HL-60/S4 treated with phorbol 12-myristate 13-acetate at 8.2 ng/mL for 4 days and 3 days (cell line): Measurements from ENCODE around the gene KCNJ13.

Experiments
- in situ Hi-C: fragments of 300-500 bp; cut with MboI; formaldehyde crosslinking; loops from 2 replicates; pipeline ENCODE4 v1.15.0; 2022; ENCODE audit warnings: low sequenced_read_pairs

The KCNJ13 gene

DNA sequence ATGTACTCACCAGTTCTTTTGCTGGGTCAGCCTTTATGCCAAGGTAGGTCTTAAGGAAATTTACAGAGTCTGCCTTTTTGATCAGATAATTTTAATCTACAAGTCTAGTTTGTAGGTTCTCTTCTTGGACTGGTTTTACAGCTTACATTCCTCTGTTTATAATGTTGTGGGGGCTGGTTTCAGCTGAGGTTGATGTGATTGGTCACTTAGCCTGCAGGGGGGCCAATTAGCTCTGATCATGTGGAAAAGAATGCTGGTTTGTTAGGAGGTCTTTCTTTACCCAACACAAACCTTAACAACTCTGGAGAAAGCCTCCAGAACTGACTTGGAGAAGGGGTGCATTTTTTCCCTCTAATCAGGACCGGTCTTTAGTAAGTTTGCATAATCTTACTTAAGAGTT is at the start of gene KCNJ13:
Gene KCNJ13, minus strand, starts transcription at position 131 of the 400 bp plus-strand sequence. CDS start 5,203 bp downstream, outside the sequence.
- in situ Hi-C loops = no loop called here

DNA sequence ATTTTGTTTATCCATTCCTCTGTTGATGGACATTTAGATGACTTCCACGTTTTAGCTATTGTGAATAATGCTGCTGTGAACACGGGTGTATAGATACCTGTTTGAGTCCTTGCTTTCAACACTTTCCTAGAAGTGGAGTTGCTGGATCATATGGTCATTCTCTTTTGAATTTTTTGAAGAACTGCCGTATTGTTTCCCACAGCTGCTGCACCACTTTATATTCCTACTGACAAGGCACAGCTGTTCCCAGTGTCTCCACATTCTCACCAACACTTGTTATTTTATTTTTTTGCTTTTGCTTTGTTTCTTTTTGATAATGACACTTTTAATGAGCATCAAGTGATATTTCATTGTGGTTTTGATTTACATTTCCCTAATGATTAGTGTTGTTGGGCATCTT is 41.4 kb upstream of the KCNJ13 start:
- in situ Hi-C loops = no loop called here

- in situ Hi-C loops = no loop called here
Measured at GRCh38 chr2:232816657-232817056, 40.3 kb upstream of the KCNJ13 start.

- in situ Hi-C loops = no loop called here
Measured at GRCh38 chr2:232815569-232815968, 39.2 kb upstream of the KCNJ13 start.

DNA sequence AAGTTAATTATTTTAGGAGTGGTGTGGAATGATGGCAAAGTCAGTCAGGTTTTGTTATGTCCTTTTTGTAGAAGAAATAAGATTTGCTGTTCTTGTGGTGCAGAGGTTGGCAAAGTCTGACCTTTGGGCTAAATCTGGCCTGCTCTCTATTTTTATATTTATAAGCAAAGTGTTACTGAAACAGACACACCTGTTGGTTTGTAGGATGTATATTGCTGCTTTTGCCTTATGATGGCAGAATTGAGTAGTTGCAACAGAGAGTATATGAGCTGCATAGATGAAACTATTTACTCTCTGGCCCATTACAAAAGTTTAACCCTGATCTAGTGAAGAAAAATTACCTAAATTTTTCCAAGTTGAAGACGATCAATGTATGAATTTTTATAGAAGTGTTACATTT is 34.1 kb upstream of the KCNJ13 start:
- in situ Hi-C loops = no loop called here

DNA sequence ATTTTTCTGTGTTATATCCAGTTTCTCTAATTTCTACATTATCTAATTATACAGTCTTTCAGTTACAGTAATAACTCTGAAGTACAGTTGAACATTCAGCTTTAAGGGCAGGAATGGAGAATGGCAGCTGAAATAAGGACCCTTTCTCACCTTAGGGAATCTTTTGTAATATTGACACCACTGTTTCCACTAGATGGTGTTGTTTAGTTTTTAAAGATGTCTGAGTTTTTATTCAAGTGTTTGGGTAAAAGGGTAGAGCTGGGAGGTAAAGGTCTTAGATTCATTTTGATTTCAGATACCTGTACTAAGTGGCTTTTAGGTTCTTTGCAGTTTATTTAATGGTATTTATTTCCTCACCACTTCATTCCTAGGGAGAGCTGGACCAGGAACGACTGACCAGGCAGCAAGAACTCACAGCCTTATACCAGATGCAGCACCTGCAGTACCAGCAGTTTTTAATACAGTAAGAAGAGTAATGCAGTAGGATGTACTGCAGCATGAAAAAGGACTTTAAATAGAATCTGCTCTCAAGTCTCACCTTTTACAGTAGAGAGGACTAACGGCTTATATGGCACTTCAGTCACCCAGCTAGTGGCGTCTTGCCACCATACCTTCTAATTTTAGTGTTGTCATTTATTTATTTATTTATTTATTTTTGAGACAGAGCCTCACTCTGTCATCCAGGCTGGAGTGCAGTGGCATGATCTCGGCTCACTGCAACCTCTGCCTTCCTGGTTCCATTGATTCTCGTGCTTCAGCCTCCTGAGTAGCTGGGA is 33.2 kb upstream of the KCNJ13 start:
- in situ Hi-C loops = no loop called here

DNA sequence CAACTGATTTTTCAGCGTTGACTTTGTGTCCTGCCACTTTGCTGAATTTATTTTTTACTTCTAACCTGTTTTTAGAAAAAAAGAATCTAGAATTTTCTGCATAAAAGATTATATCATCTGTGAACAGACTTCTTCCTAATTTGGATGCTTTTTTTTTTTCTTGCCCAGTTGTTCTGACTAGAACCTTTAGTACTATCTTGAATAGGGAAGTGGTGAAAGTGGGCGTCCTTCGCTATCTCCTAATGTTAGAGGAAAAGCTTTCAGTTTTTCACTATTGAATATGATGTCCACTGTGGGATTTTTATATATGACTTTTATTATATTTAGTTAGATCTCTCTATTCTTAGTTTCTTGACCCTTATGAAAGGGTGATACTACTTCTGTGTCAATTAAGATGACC is 25.7 kb upstream of the KCNJ13 start:
- in situ Hi-C loops = no loop called here

- in situ Hi-C loops = no loop called here
Measured at GRCh38 chr2:232800166-232800565, 23.8 kb upstream of the KCNJ13 start.

- in situ Hi-C loops = no loop called here
Measured at GRCh38 chr2:232798187-232798586, 21.8 kb upstream of the KCNJ13 start.

DNA sequence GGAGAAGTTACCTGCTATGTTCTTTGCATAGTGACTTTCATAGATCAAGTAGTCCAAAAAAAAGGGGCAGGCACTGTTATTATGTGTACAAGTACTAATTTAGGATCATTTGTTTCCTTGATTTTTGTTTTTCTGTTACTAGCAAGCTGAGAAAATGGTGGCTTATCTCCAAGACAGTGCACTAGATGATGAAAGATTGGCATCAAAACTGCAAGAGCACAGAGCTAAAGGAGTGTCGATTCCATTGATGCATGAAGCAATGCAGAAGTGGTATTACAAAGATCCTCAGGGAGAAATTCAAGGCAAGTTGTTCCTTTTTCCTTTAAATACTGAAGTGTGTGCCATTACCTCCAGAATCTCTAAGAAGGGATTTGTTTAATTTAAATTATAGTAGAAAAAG is 19.6 kb upstream of the KCNJ13 start:
- in situ Hi-C loops = no loop called here

DNA sequence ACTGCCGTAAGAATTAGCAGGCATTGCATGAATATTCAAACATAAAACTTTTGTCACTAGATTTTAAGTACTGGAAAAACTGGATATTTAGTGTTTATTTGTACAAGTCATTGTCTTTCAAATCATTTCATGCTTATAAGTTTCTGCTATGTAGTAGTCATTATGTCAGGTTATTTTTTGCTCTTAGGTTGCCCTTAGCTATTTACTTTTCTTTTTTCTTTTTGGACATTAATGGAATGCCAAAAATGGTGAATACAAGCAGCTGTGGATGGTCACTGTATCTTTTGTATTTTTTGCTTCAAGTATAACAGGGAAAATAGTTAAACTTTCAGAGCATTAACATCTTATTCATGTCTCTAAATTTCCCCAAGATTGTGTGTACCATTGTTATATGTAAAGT is 18.6 kb upstream of the KCNJ13 start:
- in situ Hi-C loops = no loop called here

DNA sequence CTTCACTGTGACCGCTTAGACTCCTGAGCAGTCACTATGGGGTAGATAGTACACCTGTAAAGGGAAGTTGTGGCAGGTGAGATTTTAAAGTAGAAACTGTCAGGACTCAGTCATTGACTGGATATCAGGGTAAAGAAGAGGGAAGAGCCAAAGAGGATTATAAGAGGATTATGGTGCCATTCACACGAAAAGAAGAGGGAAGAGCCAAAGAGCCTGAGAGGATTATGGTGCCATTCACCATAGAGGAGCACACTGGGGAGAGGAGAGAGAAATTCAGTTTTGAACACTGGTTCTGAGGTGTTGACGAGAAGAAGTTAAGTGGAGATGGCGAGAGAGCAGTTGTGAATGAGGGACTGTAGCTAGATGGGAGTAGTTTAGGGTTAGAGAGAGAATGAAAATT is 16.9 kb upstream of the KCNJ13 start:
- in situ Hi-C loops = no loop called here

GRCh38 chr2:232791518-232791917 is 15.2 kb upstream of the KCNJ13 start:
- in situ Hi-C loops = no loop called here

- in situ Hi-C loops = no loop called here
Measured at GRCh38 chr2:232789082-232789481, 12.7 kb upstream of the KCNJ13 start.

DNA sequence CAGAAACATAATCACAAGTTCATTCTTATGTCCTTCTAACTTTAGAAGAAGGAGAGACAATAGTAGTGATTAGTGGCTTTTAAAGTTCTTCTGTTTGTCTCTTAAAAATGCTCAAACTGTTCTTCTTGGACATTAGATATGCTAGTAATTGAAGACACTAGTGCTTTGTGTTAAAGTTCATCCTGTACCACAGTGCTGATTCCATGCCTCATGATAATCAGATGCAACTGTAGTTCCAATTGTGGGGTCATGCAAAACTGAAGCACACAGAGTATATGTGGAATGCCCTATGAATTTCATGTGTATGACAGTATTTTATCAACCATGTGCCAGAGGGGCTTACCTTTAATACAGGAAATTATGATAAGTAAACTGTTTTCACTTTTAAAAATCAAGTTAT is 11.4 kb upstream of the KCNJ13 start:
- in situ Hi-C loops = no loop called here

GRCh38 chr2:232783278-232783677 is 6.9 kb upstream of the KCNJ13 start:
- in situ Hi-C loops = no loop called here

DNA sequence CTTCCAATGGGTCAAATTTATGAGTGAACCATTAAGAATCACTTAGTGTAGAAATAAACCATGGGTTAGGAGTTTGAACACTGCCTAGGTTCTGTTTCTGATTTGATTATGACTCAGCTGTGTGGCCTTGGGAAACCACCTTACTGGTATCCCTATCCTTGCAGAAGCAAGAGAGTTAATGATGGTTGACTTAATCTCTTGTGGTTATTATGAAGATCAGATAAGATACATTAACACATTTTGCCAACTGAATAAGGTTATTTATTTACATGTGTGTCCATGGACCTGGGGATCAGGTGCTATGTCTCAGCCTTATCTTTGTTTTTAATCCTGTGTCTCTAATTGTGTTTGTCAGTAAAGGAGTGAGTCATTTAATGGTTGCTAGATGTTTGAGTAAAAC is 5.4 kb upstream of the KCNJ13 start:
- in situ Hi-C loops = no loop called here

DNA sequence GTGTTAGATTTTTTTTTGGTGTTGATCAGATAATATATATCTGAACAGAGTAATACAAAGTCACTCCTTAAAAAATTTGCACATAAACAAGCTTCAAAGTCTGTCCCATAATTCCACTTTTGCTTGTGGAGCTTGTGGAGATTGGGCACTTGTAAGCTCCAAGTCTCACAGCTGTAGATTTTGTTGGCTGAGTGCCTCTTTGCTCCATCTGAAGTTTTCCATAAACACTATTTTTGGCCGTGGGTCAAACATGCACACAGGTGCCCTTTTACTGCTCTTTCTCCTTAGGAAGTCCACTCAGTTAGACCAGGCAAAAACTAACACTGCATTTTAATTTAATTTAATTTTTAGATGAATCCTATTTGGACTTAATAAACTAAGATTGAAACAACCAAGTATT is 3.6 kb upstream of the KCNJ13 start:
- in situ Hi-C loops = no loop called here

GRCh38 chr2:232779465-232779864 is 3.1 kb upstream of the KCNJ13 start:
- in situ Hi-C loops = no loop called here

DNA sequence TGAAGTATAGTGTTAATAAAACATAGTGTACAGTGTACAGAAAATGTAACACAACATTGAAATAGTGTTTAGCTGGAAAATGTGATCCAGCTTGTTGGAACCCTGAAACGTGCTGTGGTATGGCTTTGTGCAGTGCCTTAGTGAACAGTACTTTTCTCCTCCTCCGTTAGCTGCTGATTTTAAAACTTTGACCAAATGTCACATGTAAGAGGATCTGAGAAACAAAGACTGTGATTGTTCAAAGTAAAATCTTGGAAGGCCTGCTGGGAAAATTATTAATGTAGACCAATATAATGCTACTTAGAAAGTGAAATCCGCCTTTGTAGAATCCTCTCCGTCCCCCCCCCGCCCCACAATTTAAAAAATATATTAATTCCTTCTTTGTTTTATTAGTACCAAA is 911 bp upstream of the KCNJ13 start:
- in situ Hi-C loops = no loop called here

DNA sequence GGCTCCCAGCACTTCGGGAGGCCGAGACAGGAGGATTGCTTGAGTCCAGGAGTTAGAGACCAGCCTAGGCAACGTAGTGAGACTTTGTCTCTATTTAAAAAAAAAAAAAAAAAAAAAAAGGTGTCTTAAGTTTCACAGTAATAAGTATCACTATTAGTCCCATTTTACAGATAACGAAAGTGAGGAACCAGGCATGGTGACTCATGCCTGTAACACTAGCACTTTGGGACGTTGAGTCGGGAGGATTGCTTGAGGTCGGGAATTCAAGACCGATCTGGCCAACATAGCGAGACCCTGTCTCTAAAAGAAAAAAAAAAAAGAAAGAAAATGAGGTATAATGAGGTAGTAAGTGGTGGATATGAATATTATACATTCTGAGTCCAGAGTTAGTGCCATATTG is 2.5 kb downstream of the KCNJ13 start:
- in situ Hi-C loops = no loop called here

GRCh38 chr2:232772531-232772930 is 3.8 kb downstream of the KCNJ13 start:
- in situ Hi-C loops = no loop called here

DNA sequence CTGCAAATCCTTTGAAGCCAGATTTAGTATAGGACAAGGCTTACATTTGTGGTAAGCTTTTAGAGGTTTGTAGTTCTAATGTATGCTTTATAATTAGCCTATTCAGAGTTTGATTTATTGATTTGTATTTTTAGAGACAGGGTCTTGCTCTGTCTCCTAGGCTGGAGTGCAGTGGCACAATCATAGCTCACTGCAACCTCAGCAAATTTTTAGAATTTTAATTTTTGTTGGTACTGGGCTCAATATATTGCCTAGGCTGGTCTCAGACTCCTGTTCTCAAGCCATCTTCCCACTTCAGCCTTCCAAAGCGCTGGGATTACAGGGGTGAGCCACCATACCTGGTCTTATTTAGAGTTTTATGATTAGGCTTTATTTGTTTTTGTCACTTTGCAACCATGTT is 4.5 kb downstream of the KCNJ13 start:
- in situ Hi-C loops = no loop called here
